Caco-2 (cell line): ENCODE data around the gene TLE1. TPM values are rescaled to one million over a fixed set of nuclear protein-coding genes. Genes with fewer than 3 reads are reported as not detected.

ENCODE experiments used
- BruUV-seq: library from RNA; stranded (reverse); fragments of 400-500 nt; replicated peaks from 2 replicates; lab custom pipeline; 2021; lab: Mats Ljungman, UMichigan
- CTCF ChIA-PET: fragments of 300-600 bp; sonication (Branson Sonifier 250); formaldehyde crosslinking; loops from one replicate; lab custom pipeline; 2022; ENCODE audit warnings: antibody characterized with exemption; lab: Charles Lee
- POLR2A ChIA-PET: fragments of 300-600 bp; sonication (Branson Sonifier 250); formaldehyde crosslinking; loops from one replicate; lab custom pipeline; 2022; ENCODE audit warnings: antibody characterized with exemption; lab: Charles Lee
- DNase-seq, 2 experiments: peaks; one replicate each; pipeline versions ENCODE4 v3.0.0 to v3.0.0-alpha.2; 2020 to 2022
- H3K27me3 ChIP-seq: replicated peaks from 2 replicates; pipeline ENCODE4 v1.6.0; 2011; ENCODE audit warnings: low read length; ENCODE audit not compliant: control insufficient read depth, insufficient read depth
- H3K36me3 ChIP-seq: 2 replicates; pipeline ENCODE4 v1.5.1; 2011; ENCODE audit warnings: low read length; ENCODE audit not compliant: control insufficient read depth, insufficient read depth
- H3K4me1 ChIP-seq: fragments of 250-450 bp; sonication (Bioruptor Pico); 2 replicates; pipeline ENCODE4 v1.5.1; 2020; ENCODE audit warnings: mild to moderate bottlenecking
- H3K4me3 ChIP-seq: 2 replicates; pipeline ENCODE4 v1.5.1; 2011; ENCODE audit warnings: low read depth, mild to moderate bottlenecking, control low read depth, low read length
- H3K9me3 ChIP-seq: fragments of 250-450 bp; sonication (Bioruptor Pico); 2 replicates; pipeline ENCODE4 v1.5.1; 2020; ENCODE audit warnings: mild to moderate bottlenecking, moderate library complexity
- H3K27ac Mint-ChIP-seq: one replicate; pipeline ENCODE4 v1.8.0; 2022; ENCODE audit warnings: mixed read lengths; ENCODE audit not compliant: unreplicated experiment
- H3K27me3 Mint-ChIP-seq: one replicate; pipeline ENCODE4 v1.8.0; 2022; ENCODE audit warnings: mixed read lengths; ENCODE audit not compliant: insufficient read depth, unreplicated experiment
- H3K36me3 Mint-ChIP-seq: one replicate; pipeline ENCODE4 v1.8.0; 2022; ENCODE audit warnings: mild to moderate bottlenecking, mixed read lengths; ENCODE audit not compliant: insufficient read depth, unreplicated experiment
- H3K4me1 Mint-ChIP-seq: one replicate; pipeline ENCODE4 v1.8.0; 2022; ENCODE audit warnings: low read depth, mixed read lengths; ENCODE audit not compliant: unreplicated experiment
- H3K4me3 Mint-ChIP-seq: one replicate; pipeline ENCODE4 v1.8.0; 2022; ENCODE audit warnings: mild to moderate bottlenecking, moderate library complexity, mixed read lengths; ENCODE audit not compliant: unreplicated experiment
- H3K9me3 Mint-ChIP-seq: one replicate; pipeline ENCODE4 v1.8.0; 2022; ENCODE audit warnings: mixed read lengths; ENCODE audit not compliant: unreplicated experiment
- intact Hi-C: fragments of 100-400 bp; cut with micrococcal nuclease; formaldehyde crosslinking; loops from one replicate; pipeline ENCODE4 v1.10.0; 2022; ENCODE audit not compliant: unreplicated experiment
- total RNA-seq: library from RNA; stranded (reverse); gene quantifications from 2 replicates; pipeline ENCODE4 v1.2.3, GENCODE V29; 2022
- TF ChIP-seq, protein P1 (sequence below), 2 experiments: fragments of 200-600 bp in 1 of 2; IDR thresholded peaks; 1 replicate in 1 of 2; 2 replicates in 1 of 2; pipeline versions ENCODE4 v1.5.1 to v1.8.0; 2011 to 2022; ENCODE audit warnings: antibody characterized with exemption in 1 of 2, control low read depth in 1 of 2, inconsistent platforms in 1 of 2, low read depth in 1 of 2, low read length in 1 of 2, mild to moderate bottlenecking in 1 of 2, moderate library complexity in 1 of 2; ENCODE audit not compliant: insufficient read depth in 1 of 2, severe bottlenecking in 1 of 2, unreplicated experiment in 1 of 2

The TLE1 gene
- total RNA-seq, 1 experiment from 2014 or later, result 18.3 TPM

DNA sequence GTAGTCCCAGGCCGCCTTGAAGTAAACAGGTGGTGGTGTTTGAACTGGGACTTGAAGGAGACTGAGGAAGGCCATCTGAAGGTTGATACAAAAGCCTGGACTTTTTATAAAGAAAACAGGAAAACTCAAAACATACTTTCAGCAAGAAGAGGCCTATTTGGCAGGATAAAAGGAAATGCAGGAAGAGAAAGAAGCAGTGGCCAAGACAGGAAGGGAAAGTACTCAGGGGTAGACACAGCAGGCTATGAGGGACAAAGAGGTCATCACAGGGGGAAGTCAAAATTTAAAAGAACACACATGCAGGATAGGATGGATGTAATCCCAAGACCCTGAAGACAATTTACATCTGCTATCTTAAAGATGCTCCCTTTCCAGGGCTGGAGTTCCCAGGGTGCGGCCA, 13.0 kb downstream of the TLE1 start:
- Mint-ChIP-seq H3K36me3 (peaks cover 45% of the 10 kb centered on the region), H3K4me1 (peaks cover 7% of the 10 kb centered on the region), H3K27ac (no peak overlapping the region), H3K4me3 (no peak overlapping the region), H3K27me3 (no peaks in the 10 kb centered on the region), H3K9me3 (no peaks in the 10 kb centered on the region)
- intact Hi-C loops, result no loop called here
- no peak for DNase-seq
- Histone ChIP-seq H3K27me3 (no peaks in the 10 kb centered on the region), H3K36me3 (no peaks in the 10 kb centered on the region), H3K4me3 (no peak overlapping the region), H3K4me1 (0 out of 2 replicates have a peak, but pooled peaks cover 3% of the 10 kb centered on the region), H3K9me3 (no peaks in the 10 kb centered on the region)
- CTCF ChIA-PET, result no interaction called here
- BruUV-seq, result no TSS peak
- POLR2A ChIA-PET, result no interaction called here
- TF ChIP-seq, protein P1, sequence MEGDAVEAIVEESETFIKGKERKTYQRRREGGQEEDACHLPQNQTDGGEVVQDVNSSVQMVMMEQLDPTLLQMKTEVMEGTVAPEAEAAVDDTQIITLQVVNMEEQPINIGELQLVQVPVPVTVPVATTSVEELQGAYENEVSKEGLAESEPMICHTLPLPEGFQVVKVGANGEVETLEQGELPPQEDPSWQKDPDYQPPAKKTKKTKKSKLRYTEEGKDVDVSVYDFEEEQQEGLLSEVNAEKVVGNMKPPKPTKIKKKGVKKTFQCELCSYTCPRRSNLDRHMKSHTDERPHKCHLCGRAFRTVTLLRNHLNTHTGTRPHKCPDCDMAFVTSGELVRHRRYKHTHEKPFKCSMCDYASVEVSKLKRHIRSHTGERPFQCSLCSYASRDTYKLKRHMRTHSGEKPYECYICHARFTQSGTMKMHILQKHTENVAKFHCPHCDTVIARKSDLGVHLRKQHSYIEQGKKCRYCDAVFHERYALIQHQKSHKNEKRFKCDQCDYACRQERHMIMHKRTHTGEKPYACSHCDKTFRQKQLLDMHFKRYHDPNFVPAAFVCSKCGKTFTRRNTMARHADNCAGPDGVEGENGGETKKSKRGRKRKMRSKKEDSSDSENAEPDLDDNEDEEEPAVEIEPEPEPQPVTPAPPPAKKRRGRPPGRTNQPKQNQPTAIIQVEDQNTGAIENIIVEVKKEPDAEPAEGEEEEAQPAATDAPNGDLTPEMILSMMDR (IDR thresholded peaks at IDR 0.05; ENCODE audit: insufficient read depth in 1 of 2, low read depth in 1 of 2, low read length in 1 of 2, severe bottlenecking in 1 of 2, unreplicated experiment in 1 of 2), result no peak

DNA sequence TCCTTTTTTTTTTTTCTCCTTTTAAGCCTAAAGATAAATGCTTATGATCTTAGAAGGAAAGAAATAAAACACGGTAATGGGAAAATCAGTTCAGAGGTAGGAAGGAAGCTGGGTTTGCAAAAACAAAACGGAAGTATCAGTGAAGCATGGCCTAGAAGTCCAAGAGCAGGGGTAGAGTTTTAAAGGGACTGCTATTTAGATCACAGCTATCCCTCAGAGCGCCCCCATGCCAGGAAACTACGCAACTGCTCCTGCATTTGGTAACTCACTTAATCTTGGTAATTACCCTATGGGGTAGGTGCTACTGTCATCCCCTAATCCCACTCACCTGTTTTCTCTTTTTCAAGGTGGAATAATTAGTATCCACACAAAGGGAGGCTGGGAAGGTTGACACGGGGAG, 16.0 kb downstream of the TLE1 start:
- no peaks in the 10 kb centered on the region for H3K27me3 ChIP-seq
- no peak overlapping the region for H3K27ac Mint-ChIP-seq
- no peak overlapping the region for H3K4me3 ChIP-seq
- intact Hi-C loops, result no loop called here
- no peaks in the 10 kb centered on the region for H3K27me3 Mint-ChIP-seq
- H3K36me3 ChIP-seq, result no peaks in the 10 kb centered on the region
- ChIA-PET CTCF (no interaction called here), POLR2A (no interaction called here)
- no peak for DNase-seq
- no peaks in the 10 kb centered on the region for H3K9me3 ChIP-seq
- H3K4me1 ChIP-seq, result no peaks in the 10 kb centered on the region
- H3K9me3 Mint-ChIP-seq, result no peaks in the 10 kb centered on the region
- H3K4me1 Mint-ChIP-seq, result no peaks in the 10 kb centered on the region
- TF ChIP-seq, protein P1 (IDR thresholded peaks at IDR 0.05; ENCODE audit: insufficient read depth in 1 of 2, low read depth in 1 of 2, low read length in 1 of 2, severe bottlenecking in 1 of 2, unreplicated experiment in 1 of 2), result no peak
- H3K4me3 Mint-ChIP-seq, result no peak overlapping the region
- BruUV-seq, result no TSS peak
- peaks cover 26% of the 10 kb centered on the region for H3K36me3 Mint-ChIP-seq

DNA sequence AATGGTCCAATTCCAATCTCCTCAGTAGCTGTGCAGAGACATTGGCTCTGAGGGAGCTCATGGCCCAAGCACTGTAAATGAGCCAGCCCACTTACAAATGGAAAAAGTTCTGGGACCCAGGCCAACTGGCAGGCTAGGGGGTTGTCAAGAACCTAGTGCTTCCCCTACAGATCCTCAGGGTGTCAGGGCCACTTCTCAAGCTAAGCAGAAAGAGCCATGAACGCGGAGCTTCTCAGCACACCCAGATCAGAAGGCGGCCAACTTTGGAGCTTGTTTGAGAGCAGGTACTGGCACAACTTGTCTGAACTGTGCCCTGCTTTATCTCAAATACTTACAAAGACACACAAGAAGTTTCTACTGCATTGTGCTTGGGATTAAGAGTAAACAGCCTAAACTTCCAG, 17.5 kb downstream of the TLE1 start:
- H3K4me3 Mint-ChIP-seq, result no peak overlapping the region
- CTCF ChIA-PET, result no interaction called here
- no peaks in the 10 kb centered on the region for H3K27me3 ChIP-seq
- no peak overlapping the region for H3K4me3 ChIP-seq
- no peaks in the 10 kb centered on the region for H3K4me1 Mint-ChIP-seq
- H3K36me3 ChIP-seq, result no peaks in the 10 kb centered on the region
- POLR2A ChIA-PET, result no interaction called here
- no peaks in the 10 kb centered on the region for H3K4me1 ChIP-seq
- intact Hi-C loops, result no loop called here
- no peaks in the 10 kb centered on the region for H3K9me3 ChIP-seq
- BruUV-seq, result no TSS peak
- no peak overlapping the region for H3K27ac Mint-ChIP-seq
- peaks cover 33% of the 10 kb centered on the region for H3K36me3 Mint-ChIP-seq
- TF ChIP-seq, protein P1 (IDR thresholded peaks at IDR 0.05; ENCODE audit: insufficient read depth in 1 of 2, low read depth in 1 of 2, low read length in 1 of 2, severe bottlenecking in 1 of 2, unreplicated experiment in 1 of 2), result no peak
- no peaks in the 10 kb centered on the region for H3K27me3 Mint-ChIP-seq
- no peaks in the 10 kb centered on the region for H3K9me3 Mint-ChIP-seq
- DNase-seq, result no peak
